GM12873 (cell line): Measurements from ENCODE around the gene ALKBH6.

Experiments used
- CTCF ChIP-seq: IDR thresholded peaks from 2 replicates; pipeline ENCODE4 v1.5.1; 2012; ENCODE audit warnings: low read depth, mild to moderate bottlenecking, moderate library complexity, low read length, control low read depth; ENCODE audit not compliant: insufficient read depth; ENCODE audit errors: missing control alignments

ALKBH6 gene

GRCh38 chr19:35988824-35989223 lies 25.2 kb downstream of the ALKBH6 start:
- no peak for TF ChIP-seq CTCF

- TF ChIP-seq CTCF: no peak
These were observed 26.5 kb downstream of the ALKBH6 start for GRCh38 chr19:35987571-35987896.

- TF ChIP-seq CTCF: no peak
These were observed 27.1 kb downstream of the ALKBH6 start for GRCh38 chr19:35986664-35987570.

GRCh38 chr19:35986111-35986510 lies 27.9 kb downstream of the ALKBH6 start:
- no peak for TF ChIP-seq CTCF

- TF ChIP-seq CTCF: no peak
These were observed 30.8 kb downstream of the ALKBH6 start for GRCh38 chr19:35983177-35983576.

GRCh38 chr19:35978832-35979365 lies 35.1 kb downstream of the ALKBH6 start:
- TF ChIP-seq CTCF: no peak

GRCh38 chr19:35978271-35978670 lies 35.7 kb downstream of the ALKBH6 start:
- TF ChIP-seq CTCF: no peak
